ENCODE results near the gene STXBP1.

STXBP1 gene

DNA sequence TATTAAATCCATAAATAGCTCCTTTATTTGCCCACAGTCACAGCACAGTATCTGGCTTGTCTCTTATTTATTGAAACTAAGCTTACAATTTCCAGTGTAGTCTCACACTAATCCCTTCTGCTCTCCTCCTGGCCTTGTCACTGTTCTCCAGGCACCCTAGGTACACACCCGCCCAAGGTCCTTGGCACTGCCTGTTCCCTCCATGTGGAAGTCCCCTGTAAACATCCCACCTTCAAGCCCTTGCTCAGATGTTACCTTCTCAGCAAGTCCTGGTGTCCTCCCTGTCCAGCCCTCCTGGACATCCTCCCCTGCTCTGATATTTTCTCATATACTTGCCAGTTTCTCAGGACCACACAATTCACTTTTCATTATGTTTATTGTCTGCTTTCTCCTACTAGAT lies 50.5 kb downstream of the STXBP1 start:
- H3K4me2 ChIP-seq (ENCODE audit: low read depth, low read length, poor library complexity, severe bottlenecking): no peak overlapping the region
- H3K79me2 ChIP-seq (ENCODE audit: insufficient read depth, low read length): no peaks in the 10 kb centered on the region
- H3K27ac ChIP-seq (ENCODE audit: low read depth, low read length): no peak overlapping the region
- TF ChIP-seq EZH2phosphoT487 (conservative IDR thresholded peaks at IDR 0.05; ENCODE audit: low read length) (no peak), CTCF (IDR thresholded peaks at IDR 0.05; ENCODE audit: insufficient read depth, low read length, poor library complexity, severe bottlenecking) (no peak)
- no peaks in the 10 kb centered on the region for H3K9me2 ChIP-seq (replicated peaks; ENCODE audit: insufficient read depth, low read length)
- H3F3A ChIP-seq (ENCODE audit: insufficient read depth): no peaks in the 10 kb centered on the region
- H2AFZ ChIP-seq (ENCODE audit: low read depth, low read length, severe bottlenecking): no peak overlapping the region
- no peaks in the 10 kb centered on the region for H4K20me1 ChIP-seq (ENCODE audit: low read depth, low read length)
- H3K36me3 ChIP-seq (ENCODE audit: low read length): no peaks in the 10 kb centered on the region
- no peaks in the 10 kb centered on the region for H3K27me3 ChIP-seq (ENCODE audit: low read length)
- no peak overlapping the region for H3K4me3 ChIP-seq (ENCODE audit: insufficient read depth, low read length, poor library complexity, severe bottlenecking)
- H3K9ac ChIP-seq (ENCODE audit: low read length): no peak overlapping the region
- no peaks in the 10 kb centered on the region for H3K9me3 ChIP-seq (ENCODE audit: insufficient read depth, low read length)

DNA sequence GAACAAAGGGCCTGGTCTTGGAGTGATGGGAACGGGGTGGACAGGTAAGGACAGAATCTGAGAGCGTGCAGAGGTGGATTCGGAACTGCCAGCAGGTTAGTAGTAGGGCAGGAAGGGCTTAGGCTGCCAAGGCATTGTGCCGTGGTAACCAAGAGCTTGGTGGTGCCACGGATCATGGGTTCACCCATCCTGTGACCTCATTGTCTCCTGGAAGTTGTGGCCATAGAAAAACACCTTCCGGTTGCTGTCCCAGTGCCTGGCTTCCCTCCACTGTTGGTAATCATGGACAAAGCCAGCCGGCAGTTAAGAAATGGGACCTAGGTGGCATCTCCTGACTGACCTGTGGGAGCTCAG lies 52.2 kb downstream of the STXBP1 start:
- H3K4me3 ChIP-seq (ENCODE audit: insufficient read depth, low read length, poor library complexity, severe bottlenecking): no peak overlapping the region
- H3K4me2 ChIP-seq (ENCODE audit: low read depth, low read length, poor library complexity, severe bottlenecking): no peak overlapping the region
- no peak overlapping the region for H3K9ac ChIP-seq (ENCODE audit: low read length)
- TF ChIP-seq CTCF (IDR thresholded peaks at IDR 0.05; ENCODE audit: insufficient read depth, low read length, poor library complexity, severe bottlenecking) (no peak), EZH2phosphoT487 (conservative IDR thresholded peaks at IDR 0.05; ENCODE audit: low read length) (no peak)
- H3K27ac ChIP-seq (ENCODE audit: low read depth, low read length): no peak overlapping the region
- H3F3A ChIP-seq (ENCODE audit: insufficient read depth): no peaks in the 10 kb centered on the region
- no peaks in the 10 kb centered on the region for H3K9me2 ChIP-seq (replicated peaks; ENCODE audit: insufficient read depth, low read length)
- no peaks in the 10 kb centered on the region for H3K9me3 ChIP-seq (ENCODE audit: insufficient read depth, low read length)
- no peaks in the 10 kb centered on the region for H3K79me2 ChIP-seq (ENCODE audit: insufficient read depth, low read length)
- H3K27me3 ChIP-seq (ENCODE audit: low read length): no peaks in the 10 kb centered on the region
- H3K36me3 ChIP-seq (ENCODE audit: low read length): no peaks in the 10 kb centered on the region
- no peak overlapping the region for H2AFZ ChIP-seq (ENCODE audit: low read depth, low read length, severe bottlenecking)
- H4K20me1 ChIP-seq (ENCODE audit: low read depth, low read length): no peaks in the 10 kb centered on the region

DNA sequence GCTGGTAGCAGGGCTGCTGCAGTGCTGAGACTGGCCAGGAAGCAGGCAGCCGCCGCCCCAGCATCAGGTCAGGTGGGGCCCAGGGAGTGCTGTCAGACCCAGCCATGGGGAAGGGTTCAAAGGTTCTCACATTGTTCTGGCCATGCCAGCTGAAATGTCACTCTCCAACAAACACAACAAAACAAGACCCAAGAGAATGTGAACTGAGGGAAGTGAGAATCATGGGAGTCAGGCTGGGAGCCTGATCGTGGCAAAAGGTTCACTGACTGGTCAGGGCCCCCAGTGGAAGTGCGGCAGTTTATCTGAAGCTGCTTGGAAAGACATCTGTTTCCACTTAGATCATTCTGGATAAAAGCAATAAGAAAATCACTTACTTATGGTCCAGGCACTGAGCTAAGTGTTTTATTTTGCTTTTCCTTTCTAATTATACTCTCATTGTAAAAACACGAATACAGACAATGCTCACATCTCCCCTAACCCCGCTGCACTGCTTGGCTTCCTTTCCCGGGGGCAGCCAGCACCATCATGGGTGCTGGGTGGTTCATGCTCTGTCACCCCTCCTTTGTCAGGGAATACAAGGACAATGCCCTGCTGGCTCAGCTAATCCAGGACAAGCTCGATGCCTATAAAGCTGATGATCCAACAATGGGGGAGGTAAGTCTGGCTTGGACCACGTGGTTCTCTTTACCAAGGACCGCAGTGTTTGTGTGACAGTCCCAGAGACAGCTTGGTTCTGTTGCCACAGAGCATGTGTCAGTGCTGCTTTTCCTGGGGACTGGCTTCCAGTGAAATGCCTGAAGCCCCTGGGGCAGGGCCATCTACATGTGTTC lies 52.8 kb downstream of the STXBP1 start:
- H3K27ac ChIP-seq (ENCODE audit: low read depth, low read length): no peak overlapping the region
- H3K9me2 ChIP-seq (replicated peaks; ENCODE audit: insufficient read depth, low read length): no peaks in the 10 kb centered on the region
- H3F3A ChIP-seq (ENCODE audit: insufficient read depth): no peaks in the 10 kb centered on the region
- no peak overlapping the region for H3K4me3 ChIP-seq (ENCODE audit: insufficient read depth, low read length, poor library complexity, severe bottlenecking)
- TF ChIP-seq CTCF (IDR thresholded peaks at IDR 0.05; ENCODE audit: insufficient read depth, low read length, poor library complexity, severe bottlenecking) (no peak), EZH2phosphoT487 (conservative IDR thresholded peaks at IDR 0.05; ENCODE audit: low read length) (no peak)
- no peaks in the 10 kb centered on the region for H3K79me2 ChIP-seq (ENCODE audit: insufficient read depth, low read length)
- H3K36me3 ChIP-seq (ENCODE audit: low read length): no peaks in the 10 kb centered on the region
- no peak overlapping the region for H2AFZ ChIP-seq (ENCODE audit: low read depth, low read length, severe bottlenecking)
- no peaks in the 10 kb centered on the region for H4K20me1 ChIP-seq (ENCODE audit: low read depth, low read length)
- H3K4me2 ChIP-seq (ENCODE audit: low read depth, low read length, poor library complexity, severe bottlenecking): no peak overlapping the region
- H3K9ac ChIP-seq (ENCODE audit: low read length): no peak overlapping the region
- H3K9me3 ChIP-seq (ENCODE audit: insufficient read depth, low read length): no peaks in the 10 kb centered on the region
- no peaks in the 10 kb centered on the region for H3K27me3 ChIP-seq (ENCODE audit: low read length)
